HG03064 (cell line): Measurements from ENCODE around the gene SORBS1.

Source experiments
- ATAC-seq: cut with Tn5 transposase; IDR thresholded peaks from one replicate; pipeline ENCODE4 v1.9.1; 2021; ENCODE audit warnings: low read depth; ENCODE audit not compliant: unreplicated experiment

Gene SORBS1

DNA sequence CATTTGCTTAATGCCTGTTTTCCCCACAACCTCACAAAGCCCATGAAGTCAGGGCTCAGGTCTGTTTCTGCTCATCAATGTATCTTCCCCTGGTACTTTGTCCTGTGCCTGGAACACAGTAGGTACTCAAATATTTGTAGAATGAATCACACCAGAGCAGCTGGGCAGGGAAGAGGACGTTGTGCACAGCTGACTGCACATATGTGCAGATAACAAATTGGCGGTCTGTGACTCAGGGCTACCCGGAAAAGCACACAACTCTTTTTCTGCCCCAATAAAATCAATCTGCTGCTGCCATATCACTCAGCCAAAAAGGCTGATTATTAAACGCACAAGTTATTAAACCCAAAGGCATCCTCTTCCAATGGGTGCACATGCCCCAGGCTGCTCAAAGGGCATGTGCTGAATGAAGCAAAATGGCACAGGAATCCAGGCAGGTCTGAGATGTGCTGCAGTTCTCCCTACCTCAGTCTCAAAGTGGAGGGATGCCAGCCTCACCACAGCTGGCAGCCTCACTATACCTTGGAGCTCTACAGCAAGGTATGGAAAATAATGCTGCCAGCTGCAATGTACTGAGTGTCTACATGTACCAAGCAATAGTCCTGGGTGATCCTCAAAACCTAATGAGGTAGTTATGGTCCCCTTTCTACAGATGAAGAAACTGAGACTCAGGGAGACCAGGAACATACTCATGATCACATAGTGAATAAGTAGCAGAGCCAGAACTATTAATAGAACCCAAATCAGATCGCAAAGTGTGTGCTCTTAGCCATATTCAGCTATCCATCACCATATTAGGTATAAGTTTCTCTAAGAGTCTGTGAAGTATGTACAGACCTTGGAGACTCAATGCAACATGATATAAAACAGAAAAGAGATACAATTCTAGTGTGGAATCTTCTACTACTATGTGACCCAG, 43.4 kb downstream of the SORBS1 start:
- no peak for ATAC-seq

GRCh38 chr10:95516774-95517373, 44.3 kb downstream of the SORBS1 start:
- no peak for ATAC-seq

DNA sequence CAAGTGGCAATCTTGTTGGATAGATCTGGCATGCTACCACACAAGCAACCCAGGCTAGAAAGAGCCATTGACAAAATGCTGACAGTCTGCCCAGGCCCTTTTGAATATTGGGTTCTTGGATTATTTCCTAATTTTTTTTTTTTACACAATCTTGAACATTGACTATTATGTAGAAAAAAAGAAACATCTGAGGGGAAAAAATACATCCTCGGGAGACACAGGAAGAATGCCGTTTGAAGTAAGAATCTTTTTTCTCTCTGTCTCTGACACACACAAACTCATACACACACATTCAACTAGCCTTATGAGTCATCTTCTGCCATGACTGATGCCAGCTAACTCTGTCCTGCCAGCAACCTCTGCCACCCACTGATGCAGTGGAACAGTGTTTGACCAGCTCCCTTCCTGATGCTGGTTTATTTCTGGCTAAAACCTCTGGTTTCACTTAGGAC, 47.2 kb downstream of the SORBS1 start:
- no peak for ATAC-seq

DNA sequence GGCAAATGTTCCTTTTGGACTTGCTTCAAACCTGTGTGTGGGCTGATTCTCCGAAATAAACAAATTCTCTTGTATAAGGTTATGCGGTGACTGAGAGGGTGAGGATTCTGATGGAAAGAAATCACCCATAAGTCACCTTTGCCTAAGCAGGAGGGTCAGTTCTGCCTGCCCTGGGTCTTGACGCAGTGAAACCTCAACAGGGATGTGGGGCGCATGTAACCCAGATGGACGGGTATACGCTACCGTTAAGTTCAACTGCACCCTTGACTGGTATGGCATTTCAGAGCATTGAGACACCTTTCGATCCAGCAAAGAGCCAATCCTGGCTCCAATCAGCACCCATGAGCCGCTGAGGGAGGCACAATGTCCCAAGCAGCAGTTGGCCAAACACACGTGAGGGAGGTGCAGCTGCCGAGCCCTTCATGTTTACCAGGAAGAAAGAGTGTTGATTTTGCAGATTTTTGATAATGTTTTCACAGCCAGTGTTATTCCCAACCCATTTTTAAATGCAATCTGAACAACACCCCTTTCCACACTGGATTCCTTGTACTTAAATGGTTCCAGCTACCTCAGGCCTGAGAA, 48.1 kb downstream of the SORBS1 start:
- ATAC-seq = no peak

DNA sequence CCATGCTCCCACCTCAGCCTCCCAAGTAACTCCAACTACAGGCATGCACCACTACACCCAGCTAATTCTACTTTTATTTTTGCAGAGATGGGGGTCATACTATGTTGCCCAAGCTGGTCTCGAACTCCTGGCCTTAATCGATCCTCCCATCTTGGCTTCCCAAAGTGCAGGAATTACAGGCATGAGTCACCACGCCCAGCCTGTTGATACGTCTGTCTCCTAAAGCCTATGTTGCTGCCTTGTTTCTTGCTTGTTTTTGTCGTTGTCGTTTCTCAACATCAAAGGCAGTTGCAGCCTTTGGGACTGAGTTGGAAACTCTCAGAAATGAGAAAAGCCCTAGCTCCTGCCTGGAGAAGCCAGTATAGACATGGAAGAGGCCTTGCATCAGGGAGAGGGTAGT, 49.9 kb downstream of the SORBS1 start:
- no peak for ATAC-seq

- ATAC-seq = no peak
Measured at GRCh38 chr10:95509251-95509650, 51.9 kb downstream of the SORBS1 start.

DNA sequence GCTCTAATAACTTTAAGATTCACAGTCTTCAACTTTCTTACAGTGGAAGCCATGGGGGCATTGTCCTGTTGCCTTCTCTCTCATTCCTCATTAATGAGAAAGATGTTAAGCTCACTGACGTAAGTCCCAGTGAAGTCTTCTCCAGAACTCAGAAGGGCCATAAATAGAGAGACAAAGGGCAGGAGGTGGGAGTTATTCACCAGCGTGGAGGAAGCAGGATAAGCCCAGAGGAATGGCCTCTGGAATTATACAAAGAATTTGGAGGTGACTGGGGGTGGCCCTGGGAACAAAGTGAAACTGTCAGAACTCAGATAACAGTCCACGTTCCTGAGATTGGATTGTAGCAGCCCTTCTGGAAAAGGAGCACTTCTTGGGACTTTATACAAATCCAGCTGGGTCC, 52.4 kb downstream of the SORBS1 start:
- ATAC-seq = no peak

DNA sequence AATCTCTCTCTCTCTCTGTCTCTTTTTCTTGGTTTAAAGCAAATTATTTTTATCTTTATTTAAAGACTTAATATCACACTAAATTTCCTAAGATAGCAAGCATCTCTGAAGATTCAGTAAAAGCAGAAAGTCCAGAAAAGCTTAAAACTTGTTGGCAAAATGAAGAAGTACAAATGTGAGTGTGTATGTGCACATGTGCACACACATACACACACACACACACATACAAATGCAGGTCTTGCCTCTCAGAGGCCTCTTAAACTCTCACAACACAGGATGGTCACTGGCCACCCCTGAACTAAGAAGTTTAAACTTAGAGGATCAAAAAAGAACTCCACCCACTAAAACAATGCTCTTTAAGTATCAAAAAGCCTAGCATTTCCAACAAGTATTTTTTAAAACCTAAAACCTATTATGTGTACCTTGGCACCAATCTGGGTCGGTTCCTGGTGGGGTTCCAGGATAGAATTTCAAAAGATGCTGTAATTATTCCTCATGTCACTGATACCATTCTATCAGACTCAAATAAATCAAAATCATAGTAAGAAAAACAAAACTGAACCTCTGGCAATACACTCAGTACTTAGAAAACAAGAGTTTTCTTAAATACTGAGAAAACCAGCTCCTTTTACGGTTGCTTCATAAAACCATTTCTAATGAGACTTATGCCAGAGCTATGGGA, 55.0 kb downstream of the SORBS1 start:
- no peak for ATAC-seq

- ATAC-seq = no peak
Measured at GRCh38 chr10:95505641-95506040, 55.5 kb downstream of the SORBS1 start.

DNA sequence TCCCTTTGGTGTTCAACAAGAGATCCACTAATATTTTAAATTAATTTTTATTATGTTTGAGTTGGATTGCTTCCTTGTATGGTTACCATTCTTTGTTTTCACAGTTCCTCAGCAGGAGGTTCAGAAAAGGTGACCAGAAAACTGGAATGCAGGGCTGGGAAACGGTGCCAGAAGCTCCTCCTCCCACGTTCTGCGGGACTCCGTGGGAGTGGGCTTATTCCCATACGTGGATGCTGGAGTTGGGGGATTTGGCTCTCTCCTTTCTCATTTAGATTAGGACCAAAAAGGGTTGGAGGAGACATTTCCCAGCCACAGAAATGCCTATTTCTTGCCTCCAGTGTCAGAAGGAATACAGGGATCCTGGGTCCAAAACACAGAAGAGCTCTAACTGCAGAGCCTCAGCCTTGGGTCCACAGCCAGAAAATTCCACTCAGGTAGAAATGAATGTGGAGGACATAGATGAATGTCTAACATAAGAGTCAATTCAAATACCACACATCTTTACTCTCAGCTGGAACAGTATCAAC, 56.0 kb downstream of the SORBS1 start:
- ATAC-seq = no peak

- ATAC-seq = no peak
Measured at GRCh38 chr10:95504246-95504691, 56.9 kb downstream of the SORBS1 start.

- ATAC-seq = no peak
Measured at GRCh38 chr10:95503526-95503925, 57.6 kb downstream of the SORBS1 start.

DNA sequence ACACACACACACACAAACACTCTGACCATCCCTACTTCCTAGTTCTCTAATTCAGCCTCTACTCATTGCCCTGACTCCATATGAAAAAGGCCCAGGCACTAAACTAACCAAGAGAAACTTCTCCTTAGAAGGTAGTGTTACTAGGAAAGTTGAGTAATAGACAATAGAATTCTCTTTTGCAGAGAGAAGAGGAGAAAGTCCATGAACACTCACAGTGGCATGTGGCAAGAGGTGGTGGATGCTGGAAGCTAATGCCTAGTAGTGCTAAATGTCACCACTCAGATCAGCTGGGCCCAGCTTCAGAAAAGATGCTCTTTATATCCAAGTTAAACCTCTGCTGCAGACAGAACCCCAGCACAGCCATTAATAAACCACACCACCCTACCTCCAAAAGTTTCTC, 58.2 kb downstream of the SORBS1 start:
- ATAC-seq = no peak

GRCh38 chr10:95502377-95502776, 58.8 kb downstream of the SORBS1 start:
- no peak for ATAC-seq

DNA sequence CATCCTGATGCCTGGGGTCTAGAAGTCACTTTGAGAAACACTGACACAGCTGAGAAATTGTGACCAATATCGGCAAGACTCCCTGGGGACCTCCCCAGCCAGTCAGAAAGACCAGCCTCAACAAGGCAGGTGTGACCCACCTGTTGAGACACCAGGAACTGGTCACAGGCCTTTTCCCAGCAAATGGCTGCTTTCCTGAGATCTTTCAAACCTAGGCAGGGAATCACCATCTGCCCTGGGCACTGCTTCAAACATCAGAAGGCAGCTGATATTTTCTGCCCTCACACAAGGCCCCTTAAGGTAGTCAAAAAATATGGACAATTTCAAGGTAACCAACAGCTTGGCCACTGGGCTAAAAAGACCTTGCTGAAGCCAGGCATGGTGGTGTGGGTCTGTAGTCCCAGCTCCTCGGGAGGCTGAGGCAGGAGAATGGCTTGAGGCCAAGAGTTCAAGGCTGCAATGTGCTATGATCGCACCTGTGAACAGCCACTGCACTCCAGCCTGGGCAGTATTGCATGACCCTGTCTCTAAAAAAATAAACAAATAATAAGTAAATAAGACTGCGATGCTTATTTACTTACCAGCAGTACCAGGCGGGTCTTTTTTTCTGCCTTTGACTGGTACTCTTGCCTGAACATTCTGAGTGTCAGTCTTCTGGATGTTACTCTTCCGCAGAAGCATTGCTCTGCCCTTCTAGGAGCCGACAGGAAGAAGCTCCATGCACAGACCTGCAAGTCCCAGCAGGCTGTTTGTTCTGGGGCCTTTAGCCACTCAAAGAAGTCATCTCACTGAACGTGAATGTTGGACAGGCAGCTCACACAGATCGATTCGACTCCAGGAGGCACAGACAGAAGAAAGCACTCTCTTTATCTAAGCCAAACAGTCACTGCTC, 59.7 kb downstream of the SORBS1 start:
- no peak for ATAC-seq

GRCh38 chr10:95500649-95501048, 60.5 kb downstream of the SORBS1 start:
- no peak for ATAC-seq

- ATAC-seq = no peak
Measured at GRCh38 chr10:95500097-95500496, 61.1 kb downstream of the SORBS1 start.

GRCh38 chr10:95499482-95499989, 61.6 kb downstream of the SORBS1 start:
- no peak for ATAC-seq

DNA sequence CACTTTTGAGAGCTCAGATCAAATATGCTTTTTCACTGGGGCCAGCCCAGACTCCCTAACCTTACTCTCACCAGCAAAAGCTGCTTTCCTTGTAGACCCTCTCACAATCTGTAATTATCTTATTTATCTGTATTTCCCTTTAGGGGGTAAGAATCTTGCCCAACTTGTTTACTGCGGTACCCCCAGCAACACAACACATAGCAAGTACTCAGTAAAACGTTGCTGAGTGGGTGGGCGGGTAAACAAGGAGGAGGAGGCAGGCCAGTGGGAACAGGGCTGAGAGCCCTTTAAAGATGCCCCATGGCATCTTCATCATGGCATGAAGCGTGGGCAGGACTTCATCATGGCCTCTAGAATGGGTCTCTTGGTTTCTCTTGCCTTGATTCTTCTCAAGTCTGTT, 64.2 kb downstream of the SORBS1 start:
- no peak for ATAC-seq
